GM12872 (cell line): ENCODE results near the gene ETV5.

ENCODE experiments used
- CTCF ChIP-seq: IDR thresholded peaks from 3 replicates; pipeline ENCODE4 v1.5.1; 2011; ENCODE audit warnings: low read depth, mild to moderate bottlenecking, low read length, moderate library complexity; ENCODE audit not compliant: insufficient read depth

ETV5 gene

GRCh38 chr3:186149319-186149960 lies 40.6 kb upstream of the ETV5 start:
- no peak for TF ChIP-seq CTCF

GRCh38 chr3:186144257-186144656 lies 35.4 kb upstream of the ETV5 start:
- TF ChIP-seq CTCF, result no peak

GRCh38 chr3:186143250-186143649 lies 34.4 kb upstream of the ETV5 start:
- no peak for TF ChIP-seq CTCF

GRCh38 chr3:186142393-186142932 lies 33.6 kb upstream of the ETV5 start:
- TF ChIP-seq CTCF, result no peak

GRCh38 chr3:186141790-186142189 lies 32.9 kb upstream of the ETV5 start:
- TF ChIP-seq CTCF, result no peak

- TF ChIP-seq CTCF, result no peak
Observed at GRCh38 chr3:186138272-186138981, 29.5 kb upstream of the ETV5 start.

- no peak for TF ChIP-seq CTCF
Observed at GRCh38 chr3:186137051-186137685, 28.3 kb upstream of the ETV5 start.
